GM12878 (cell line): ENCODE data around the gene SRD5A1. TPM values are rescaled to one million over a fixed set of nuclear protein-coding genes. Genes with fewer than 3 reads are reported as not detected.

Experiments
- ATAC-seq: fragments of 200-7000 bp; cut with Tn5 transposase; 3 replicates; pipeline ENCODE4 v1.9.1; 2020; ENCODE audit warnings: mild to moderate bottlenecking, moderate library complexity
- BruUV-seq: library from RNA; stranded (reverse); fragments of 400-500 nt; replicated peaks from 2 replicates; lab custom pipeline; 2021; lab: Mats Ljungman, UMichigan
- CTCF ChIA-PET: fragments of 300-600 bp; sonication (Branson Sonifier 250); formaldehyde crosslinking; extraction: SDS; loops from one replicate; lab custom pipeline; 2021; ENCODE audit warnings: inconsistent platforms; lab: Yijun Ruan, JAX
- POLR2A ChIA-PET: fragments of 350-600 bp; formaldehyde crosslinking; extraction: SDS; loops from one replicate; lab custom pipeline; 2021; ENCODE audit warnings: inconsistent platforms; lab: Charles Lee
- RAD21 ChIA-PET: fragments of 300-600 bp; sonication (Branson Sonifier 250); formaldehyde crosslinking; loops from one replicate; lab custom pipeline; 2023; ENCODE audit warnings: antibody characterized with exemption; ENCODE audit not compliant: unreplicated experiment; lab: Charles Lee
- SMC1A ChIA-PET: fragments of 300-600 bp; sonication (Branson Sonifier 250); formaldehyde crosslinking; loops from one replicate; lab custom pipeline; 2023; ENCODE audit not compliant: unreplicated experiment, uncharacterized antibody; lab: Charles Lee
- DNase-seq: peaks from one replicate; pipeline ENCODE4 v3.0.0-alpha.2; 2011; ENCODE audit warnings: low read depth, low spot score
- FAIRE-seq: peaks from 3 replicates; lab custom pipeline; 2011; peaks lifted over from hg19 to GRCh38; lab: Jason Lieb, UNC
- H2AFZ ChIP-seq: 2 replicates; pipeline ENCODE4 v1.6.0; 2011; ENCODE audit warnings: low read depth, low read length, control low read depth; ENCODE audit not compliant: control insufficient read depth
- H3K27ac ChIP-seq: 2 replicates; pipeline ENCODE4 v1.5.1; 2011; ENCODE audit warnings: control low read depth; ENCODE audit not compliant: control insufficient read depth, insufficient read depth
- H3K27me3 ChIP-seq, 2 experiments: replicated peaks in 1 of 2; 2 replicates each; pipeline versions ENCODE4 v1.6.0 to v1.6.1; 2011; ENCODE audit warnings: low read length in 1 of 2; ENCODE audit not compliant: control insufficient read depth in 2 of 2, insufficient read depth in 2 of 2
- H3K36me3 ChIP-seq, 2 experiments: 2 replicates each; pipeline ENCODE4 v1.5.1; 2011; ENCODE audit warnings: low read length in 1 of 2; ENCODE audit not compliant: control insufficient read depth in 2 of 2, insufficient read depth in 2 of 2
- H3K4me1 ChIP-seq: 2 replicates; pipeline ENCODE4 v1.6.1; 2011; ENCODE audit warnings: mild to moderate bottlenecking, low read length, moderate library complexity, mixed read lengths; ENCODE audit not compliant: control insufficient read depth, insufficient read depth
- H3K4me2 ChIP-seq: 2 replicates; pipeline ENCODE4 v1.6.0; 2011; ENCODE audit warnings: control low read depth; ENCODE audit not compliant: control insufficient read depth, insufficient read depth
- H3K4me3 ChIP-seq: fragments of 200-600 bp; sonication (generic); 2 replicates; pipeline ENCODE4 v1.5.1; 2016
- H3K79me2 ChIP-seq: 2 replicates; pipeline ENCODE4 v1.6.0; 2011; ENCODE audit warnings: low read length; ENCODE audit not compliant: control insufficient read depth, insufficient read depth
- H3K9ac ChIP-seq: 2 replicates; pipeline ENCODE4 v1.8.0; 2011; ENCODE audit warnings: low read length, control low read depth, mixed read lengths; ENCODE audit not compliant: control insufficient read depth, insufficient read depth
- H3K9me3 ChIP-seq: replicated peaks from 3 replicates; pipeline ENCODE4 v1.5.1; 2011; ENCODE audit warnings: mild to moderate bottlenecking, low read length; ENCODE audit not compliant: control insufficient read depth, insufficient read depth
- H4K20me1 ChIP-seq: 2 replicates; pipeline ENCODE4 v1.6.0; 2011; ENCODE audit not compliant: control insufficient read depth, insufficient read depth
- CREM ChIP-seq: IDR thresholded peaks from 2 replicates; pipeline ENCODE4 v1.6.1; 2014; ENCODE audit warnings: antibody characterized with exemption, low read depth
- CTCF ChIP-seq, 3 experiments: IDR thresholded peaks in 2 of 3; conservative IDR thresholded peaks in 1 of 3; 2 replicates each; pipeline ENCODE4 v1.5.1; 2011; ENCODE audit warnings: low read depth in 3 of 3, low read length in 3 of 3, mild to moderate bottlenecking in 3 of 3, control low read depth in 2 of 3, moderate library complexity in 2 of 3, inconsistent platforms in 1 of 3, mixed read lengths in 1 of 3; ENCODE audit not compliant: control insufficient read depth in 2 of 3, insufficient read depth in 1 of 3; ENCODE audit errors: extremely low read depth in 1 of 3
- EP300 ChIP-seq, 2 experiments: fragments of 150-350 bp in 1 of 2; IDR thresholded peaks; 2 replicates each; pipeline ENCODE4 v1.6.1; 2011 to 2012; ENCODE audit warnings: low read depth in 2 of 2, low read length in 2 of 2, borderline replicate concordance in 1 of 2, improper control_type of control experiment in 1 of 2, inconsistent platforms in 1 of 2; ENCODE audit not compliant: control insufficient read depth in 1 of 2
- FOXM1 ChIP-seq: IDR thresholded peaks from 2 replicates; pipeline ENCODE4 v1.6.1; 2012; ENCODE audit warnings: low read depth, mild to moderate bottlenecking, inconsistent platforms, low read length, moderate library complexity
- MEF2B ChIP-seq: fragments of 450-650 bp; IDR thresholded peaks from 2 replicates; pipeline ENCODE4 v1.6.1; 2018; ENCODE audit warnings: mild to moderate bottlenecking, moderate library complexity; ENCODE audit not compliant: partially characterized antibody, poor library complexity, severe bottlenecking
- SREBF2 ChIP-seq: IDR thresholded peaks from 2 replicates; pipeline ENCODE4 v1.6.1; 2012; ENCODE audit warnings: mild to moderate bottlenecking, low read length
- ZNF217 ChIP-seq: fragments of 450-650 bp; IDR thresholded peaks from 2 replicates; pipeline ENCODE4 v1.6.1; 2017; ENCODE audit warnings: antibody characterized with exemption, mild to moderate bottlenecking
- WGBS: methylation state at CpG from one replicate; pipeline ENCODE4 v1.1.6; 2016; ENCODE audit warnings: low lambda C conversion rate; ENCODE audit not compliant: insufficient replicate concordance, insufficient coverage; ENCODE audit errors: missing lambda C conversion rate; 5-methylcytosine and 5-hydroxymethylcytosine counted together
- in situ Hi-C: fragments of 300-500 bp; cut with MboI; formaldehyde crosslinking; loops from 9 replicates; pipeline ENCODE4 v1.14.3; 2018; ENCODE audit warnings: mixed read lengths
- intact Hi-C: fragments of 100-400 bp; cut with micrococcal nuclease; formaldehyde crosslinking; loops from one replicate; pipeline ENCODE4 v1.14.2; 2022; ENCODE audit not compliant: unreplicated experiment
- polyA plus RNA-seq, 11 experiments: library from polyadenylated mRNA; depleted of rRNA in 4 of 11; unstranded in 6 of 11; stranded (reverse) in 5 of 11; fragments of >200 nt; fragmentation: Nextera tagmentation in 4 of 11; fragmentation: Illumina TruSeq in 1 of 11; extraction: Ambion mirVana in 4 of 11; extraction: Trizol in 1 of 11; gene quantifications; 1 replicate in 1 of 11; 2 replicates in 10 of 11; pipeline versions ENCODE4 v1.2.1 to v1.2.3, GENCODE V29; 2011 to 2016; ENCODE audit warnings: inconsistent platforms in 2 of 11, missing spikeins in 2 of 11, low read depth in 1 of 11
- total RNA-seq, 4 experiments: library from RNA; depleted of rRNA in 3 of 4; stranded (reverse); fragments of >200 nt in 3 of 4; fragmentation: Illumina TruSeq in 1 of 4; extraction: Trizol in 1 of 4; gene quantifications; 2 replicates each; pipeline versions ENCODE4 v1.2.1 to v1.2.3, GENCODE V29; 2013 to 2021

Gene SRD5A1
- total and polyA plus RNA-seq, 10 of the 15 experiments (the other 5 are each of a cell fraction or from before 2014, with no cell fraction given): 0.76 to 20.1 (median 12.3) TPM

GRCh38 chr5:6678385-6678784 is 45.1 kb downstream of the SRD5A1 start (continued):
- TF ChIP-seq CTCF (IDR thresholded peaks at IDR 0.05 in 2 of 3, conservative IDR thresholded peaks at IDR 0.05 in 1 of 3; ENCODE audit: control insufficient read depth in 2 of 3, extremely low read depth in 1 of 3, insufficient read depth in 1 of 3, low read depth in 3 of 3, low read length in 3 of 3) (no peak), CREM (no peak), FOXM1 (no peak), MEF2B (no peak), ZNF217 (no peak), SREBF2 (no peak)

GRCh38 chr5:6680922-6681321 is 47.7 kb downstream of the SRD5A1 start:
- BruUV-seq: no TSS peak
- ATAC-seq: no peak

More at GRCh38 chr5:6680922-6681321, 47.7 kb downstream of the SRD5A1 start:
- in situ Hi-C loops (no loop called here), intact Hi-C loops (no loop called here)
- Histone ChIP-seq H2AFZ (no peak overlapping the region), H3K27me3 (no peaks in the 10 kb centered on the region), H4K20me1 (no peaks in the 10 kb centered on the region), H3K27ac (no peak overlapping the region), H3K4me3 (no peak overlapping the region), H3K9me3 (no peaks in the 10 kb centered on the region; the same call in 2 of the 3 replicates), H3K4me2 (no peak overlapping the region), H3K79me2 (no peaks in the 10 kb centered on the region), H3K9ac (no peak overlapping the region), H3K4me1 (no peaks in the 10 kb centered on the region), H3K36me3 (no peaks in the 10 kb centered on the region)
- FAIRE-seq (no peak), DNase-seq (no peak)
- ChIA-PET CTCF (interaction anchor here (1.4 kb wide), 1 partner anchor 28 kb away, joined by 5 read pairs; no protein-coding TSS in a partner anchor), SMC1A (no interaction called here), POLR2A (no interaction called here), RAD21 (no interaction called here)
- no peak for TF ChIP-seq EP300 (IDR thresholded peaks at IDR 0.05; ENCODE audit: borderline replicate concordance in 1 of 2, control insufficient read depth in 1 of 2, low read depth in 2 of 2, low read length in 2 of 2)
- WGBS: 55% methylated on average over 6 of the region's 6 CpGs
